H9 (cell line): Measurements from ENCODE around the gene CD2. TPM values are rescaled to one million over a fixed set of nuclear protein-coding genes. Genes with fewer than 3 reads are reported as not detected.

Experiments used
- DNase-seq: peaks from one replicate; pipeline ENCODE4 v3.0.0-alpha.2; 2017
- H2AFZ ChIP-seq: one replicate; pipeline ENCODE4 v1.6.1; 2013; ENCODE audit warnings: mild to moderate bottlenecking, low read length, control low read depth, moderate library complexity
- H2AK5ac ChIP-seq: 2 replicates; pipeline ENCODE4 v1.6.1; 2013; ENCODE audit warnings: low read length, control low read depth, mixed read lengths; ENCODE audit not compliant: insufficient read length
- H2BK120ac ChIP-seq: one replicate; pipeline ENCODE4 v1.6.1; 2013; ENCODE audit warnings: low read depth, mild to moderate bottlenecking, low read length, control low read depth, inconsistent platforms; ENCODE audit not compliant: poor library complexity, severe bottlenecking
- H2BK12ac ChIP-seq: 2 replicates; pipeline ENCODE4 v1.6.1; 2013; ENCODE audit warnings: low read length, control low read depth, mixed read lengths, low read depth; ENCODE audit not compliant: insufficient read length
- H2BK15ac ChIP-seq: 2 replicates; pipeline ENCODE4 v1.6.1; 2013; ENCODE audit warnings: low read depth, low read length, control low read depth
- H2BK20ac ChIP-seq: one replicate; pipeline ENCODE4 v1.6.1; 2013; ENCODE audit warnings: low read depth, mild to moderate bottlenecking, low read length, control low read depth, inconsistent platforms; ENCODE audit not compliant: poor library complexity, severe bottlenecking
- H2BK5ac ChIP-seq: 2 replicates; pipeline ENCODE4 v1.6.1; 2013; ENCODE audit warnings: low read length, control low read depth, mixed read lengths; ENCODE audit not compliant: insufficient read length
- H3K14ac ChIP-seq: 2 replicates; pipeline ENCODE4 v1.6.1; 2013; ENCODE audit warnings: low read length, control low read depth; ENCODE audit not compliant: insufficient read depth
- H3K18ac ChIP-seq: 2 replicates; pipeline ENCODE4 v1.6.1; 2013; ENCODE audit warnings: low read depth, mild to moderate bottlenecking, mixed read lengths, low read length, control low read depth; ENCODE audit not compliant: insufficient read length
- H3K23ac ChIP-seq: 2 replicates; pipeline ENCODE4 v1.6.1; 2013; ENCODE audit warnings: low read length, control low read depth, mixed read lengths, low read depth; ENCODE audit not compliant: insufficient read length
- H3K23me2 ChIP-seq: 2 replicates; pipeline ENCODE4 v1.6.1; 2013; ENCODE audit warnings: low read depth, mild to moderate bottlenecking, mixed read lengths, low read length, control low read depth; ENCODE audit not compliant: insufficient read length, poor library complexity, severe bottlenecking
- H3K27ac ChIP-seq: 2 replicates; pipeline ENCODE4 v1.5.1; 2013; ENCODE audit warnings: low read length, control low read depth, mixed read lengths, low read depth; ENCODE audit not compliant: insufficient read length
- H3K27me3 ChIP-seq: 2 replicates; pipeline ENCODE4 v1.6.1; 2013; ENCODE audit warnings: low read length, control low read depth, inconsistent platforms; ENCODE audit not compliant: insufficient read depth
- H3K4ac ChIP-seq: 2 replicates; pipeline ENCODE4 v1.6.1; 2013; ENCODE audit warnings: low read depth, mild to moderate bottlenecking, control low read depth, inconsistent platforms, low read length, moderate library complexity
- H3K4me1 ChIP-seq: 2 replicates; pipeline ENCODE4 v1.6.1; 2013; ENCODE audit warnings: low read length, control low read depth, inconsistent platforms; ENCODE audit not compliant: insufficient read depth
- H3K4me2 ChIP-seq: 2 replicates; pipeline ENCODE4 v1.6.1; 2013; ENCODE audit warnings: low read length, control low read depth, mixed read lengths; ENCODE audit not compliant: insufficient read length, insufficient read depth
- H3K56ac ChIP-seq: 2 replicates; pipeline ENCODE4 v1.6.1; 2013; ENCODE audit warnings: low read depth, mild to moderate bottlenecking, mixed read lengths, low read length, control low read depth; ENCODE audit not compliant: insufficient read length
- H3K79me1 ChIP-seq: 2 replicates; pipeline ENCODE4 v1.6.1; 2013; ENCODE audit warnings: low read depth, mild to moderate bottlenecking, moderate library complexity, low read length, control low read depth, inconsistent platforms; ENCODE audit not compliant: insufficient read depth, poor library complexity, severe bottlenecking
- H3K79me2 ChIP-seq: 2 replicates; pipeline ENCODE4 v1.6.1; 2013; ENCODE audit warnings: low read length, control low read depth, inconsistent platforms; ENCODE audit not compliant: insufficient read depth
- H3K9ac ChIP-seq: 2 replicates; pipeline ENCODE4 v1.6.1; 2013; ENCODE audit warnings: low read length, control low read depth, mixed read lengths; ENCODE audit not compliant: insufficient read length; ENCODE audit errors: extremely low read depth
- H3K9me3 ChIP-seq: one replicate; pipeline ENCODE4 v1.6.1; 2013; ENCODE audit warnings: low read depth, low read length, inconsistent platforms; ENCODE audit not compliant: control insufficient read depth
- H3T11ph ChIP-seq: one replicate; pipeline ENCODE4 v1.6.1; 2013; ENCODE audit warnings: mild to moderate bottlenecking, low read length, control low read depth, inconsistent platforms
- H4K20me1 ChIP-seq: one replicate; pipeline ENCODE4 v1.6.1; 2013; ENCODE audit not compliant: control insufficient read depth, insufficient read length, insufficient read depth
- H4K5ac ChIP-seq: 2 replicates; pipeline ENCODE4 v1.6.1; 2013; ENCODE audit warnings: low read depth, mild to moderate bottlenecking, mixed read lengths, low read length, control low read depth; ENCODE audit not compliant: insufficient read length
- H4K8ac ChIP-seq: replicated peaks from 2 replicates; pipeline ENCODE4 v1.6.1; 2013; ENCODE audit warnings: low read length, control low read depth, mixed read lengths, low read depth; ENCODE audit not compliant: insufficient read length
- H4K91ac ChIP-seq: 2 replicates; pipeline ENCODE4 v1.6.1; 2013; ENCODE audit warnings: low read depth, mild to moderate bottlenecking, moderate library complexity, mixed read lengths, low read length, control low read depth; ENCODE audit not compliant: insufficient read length
- H3K27ac Mint-ChIP-seq, 3 experiments: 2 replicates in 2 of 3; 3 replicates in 1 of 3; pipeline ENCODE4 v1.8.0; 2020 to 2021; ENCODE audit warnings: mixed read lengths in 3 of 3, mild to moderate bottlenecking in 1 of 3, moderate library complexity in 1 of 3
- H3K27me3 Mint-ChIP-seq: 2 replicates; pipeline ENCODE4 v1.8.0; 2021; ENCODE audit warnings: low read depth, mild to moderate bottlenecking, moderate library complexity, mixed read lengths
- H3K36me3 Mint-ChIP-seq, 3 experiments: 2 replicates in 2 of 3; 3 replicates in 1 of 3; pipeline ENCODE4 v1.8.0; 2020 to 2021; ENCODE audit warnings: low read depth in 3 of 3, mixed read lengths in 3 of 3; ENCODE audit not compliant: insufficient read depth in 1 of 3
- H3K4me1 Mint-ChIP-seq, 2 experiments: 2 replicates each; pipeline ENCODE4 v1.8.0; 2020; ENCODE audit warnings: mixed read lengths in 2 of 2
- H3K4me3 Mint-ChIP-seq, 2 experiments: 2 replicates in 1 of 2; 3 replicates in 1 of 2; pipeline ENCODE4 v1.8.0; 2020 to 2021; ENCODE audit warnings: mild to moderate bottlenecking in 2 of 2, mixed read lengths in 2 of 2, moderate library complexity in 1 of 2
- H3K9me3 Mint-ChIP-seq, 2 experiments: 2 replicates in 1 of 2; 3 replicates in 1 of 2; pipeline ENCODE4 v1.8.0; 2020; ENCODE audit warnings: mild to moderate bottlenecking in 2 of 2, mixed read lengths in 2 of 2, moderate library complexity in 1 of 2
- CTCF ChIP-seq: fragments of 200-600 bp; sonication (generic); conservative IDR thresholded peaks from 3 replicates; pipeline ENCODE4 v1.8.0; 2021; ENCODE audit warnings: antibody characterized with exemption, mild to moderate bottlenecking
- WGBS: extraction: QIAGEN DNeasy Blood & Tissue Kit; methylation state at CpG from one replicate; pipeline ENCODE4 v1.1.7; 2013; ENCODE audit warnings: missing lambda C conversion rate, low lambda C conversion rate, mixed read lengths; ENCODE audit not compliant: insufficient read length; ENCODE audit errors: extremely low coverage; 5-methylcytosine and 5-hydroxymethylcytosine counted together
- long read RNA-seq: library from polyadenylated mRNA; unstranded; transcript quantifications from one replicate; pipeline ENCODE4 v2.0.0, GENCODE V29; 2020
- total RNA-seq: library from RNA; stranded (reverse); gene quantifications from 2 replicates; pipeline ENCODE4 v1.2.1, GENCODE V29; 2021

The CD2 gene
- not detected in 2 replicates for total RNA-seq
- long read RNA-seq = 0 reads

GRCh38 chr1:116754198-116754977, at the start of gene CD2:
TSS of gene CD2 (plus strand) at chr1:116754430. CDS start at chr1:116754493, 63 bp downstream.
- Histone ChIP-seq H2BK120ac (no peak within 1 kb of the TSS), H3T11ph (no peak within 1 kb of the TSS), H3K9ac (no peak within 1 kb of the TSS), H4K8ac (no peak within 1 kb of the TSS), H2BK12ac (no peak within 1 kb of the TSS), H2BK20ac (no peak within 1 kb of the TSS), H3K14ac (no peak within 1 kb of the TSS), H3K9me3 (no peaks in the 10 kb centered on the region), H3K18ac (no peak within 1 kb of the TSS), H3K4me2 (no peak within 1 kb of the TSS), H3K23ac (no peak within 1 kb of the TSS), H3K23me2 (no peaks in the 10 kb centered on the region), H3K4ac (no peak within 1 kb of the TSS), H3K79me1 (no peaks in the 10 kb centered on the region), H2AK5ac (no peak within 1 kb of the TSS), H3K27me3 (no peaks in the 10 kb centered on the region), H3K56ac (no peak within 1 kb of the TSS), H3K79me2 (no peaks in the 10 kb centered on the region), H4K91ac (no peak within 1 kb of the TSS), H4K20me1 (no peaks in the 10 kb centered on the region), H2BK15ac (no peak within 1 kb of the TSS), H2BK5ac (no peak within 1 kb of the TSS), H3K27ac (no peak within 1 kb of the TSS), H3K4me1 (no peaks in the 10 kb centered on the region), H4K5ac (no peak within 1 kb of the TSS), H2AFZ (no peak within 1 kb of the TSS)
- no peak within 1 kb of the TSS; a peak in 1 of 5 replicates for H3K4me3 Mint-ChIP-seq
- no peak for DNase-seq
- H3K4me1 Mint-ChIP-seq = no peaks in the 10 kb centered on the region
- peaks cover 2 to 3% of the 10 kb centered on the region in 2 experiments; a peak in 2 of 5 replicates for H3K9me3 Mint-ChIP-seq
- H3K27ac Mint-ChIP-seq = no peak within 1 kb of the TSS
- TF ChIP-seq CTCF = no peak
- WGBS = no CpG with 5 or more reads among the region's 7 CpGs
- no peaks in the 10 kb centered on the region; the same call in 1 of the 2 replicates for H3K27me3 Mint-ChIP-seq
- H3K36me3 Mint-ChIP-seq = no peaks in the 10 kb centered on the region
